Fibroblast of pulmonary artery (primary cell): ENCODE data around the gene TWIST1.
A peak's percentile ranks its signal among the peaks of the same experiment; 100 is the strongest.

Source experiments
- DNase-seq: peaks from one replicate; pipeline ENCODE4 v3.0.0-alpha.2; 2010; ENCODE audit warnings: low read depth
- H3K4me3 ChIP-seq: replicated peaks from 2 replicates; pipeline ENCODE4 v1.5.1; 2011; ENCODE audit warnings: low read depth, mild to moderate bottlenecking, control low read depth, low read length, moderate library complexity
- CTCF ChIP-seq: IDR thresholded peaks from 2 replicates; pipeline ENCODE4 v1.5.1; 2011; ENCODE audit warnings: mild to moderate bottlenecking, control low read depth, low read length, inconsistent platforms; ENCODE audit errors: missing control alignments

TWIST1 gene

GRCh38 chr7:19089378-19089777 lies 28.1 kb downstream of the TWIST1 start:
- DNase-seq = no peak
- no peak for TF ChIP-seq CTCF
- no peak overlapping the region for H3K4me3 ChIP-seq

- TF ChIP-seq CTCF = no peak
- DNase-seq = no peak
- H3K4me3 ChIP-seq = no peak overlapping the region
Measured at GRCh38 chr7:19080093-19080492, 37.3 kb downstream of the TWIST1 start.

GRCh38 chr7:19079066-19079465 lies 38.4 kb downstream of the TWIST1 start:
- TF ChIP-seq CTCF = no peak
- no peak overlapping the region for H3K4me3 ChIP-seq
- DNase-seq = peak; percentile 35

- DNase-seq = peak; percentile 16
- no peak for TF ChIP-seq CTCF
- H3K4me3 ChIP-seq = no peak overlapping the region
Measured at GRCh38 chr7:19069842-19070241, 47.6 kb downstream of the TWIST1 start.

GRCh38 chr7:19066170-19066569 lies 51.3 kb downstream of the TWIST1 start:
- no peak overlapping the region for H3K4me3 ChIP-seq
- peak; percentile 16 for DNase-seq
- TF ChIP-seq CTCF = no peak
